ENCODE data around the gene GTPBP6. TPM values are rescaled to one million over a fixed set of nuclear protein-coding genes. Genes with fewer than 3 reads are reported as not detected.

The GTPBP6 gene
- total RNA-seq, 1 experiment from 2014 or later: 72.4 TPM

- H3K9me3 ChIP-seq: no peaks in the 10 kb centered on the region
- intact Hi-C loops (cut with micrococcal nuclease; ENCODE audit: unreplicated experiment): loop anchor here (5.0 kb wide), 1 partner anchor 1277 kb away; the partner anchor contains the start of gene AKAP17A
- ChIA-PET POLR2A (no interaction called here), CTCF (no interaction called here)
- no peaks in the 10 kb centered on the region for H3K4me1 ChIP-seq
- H3K36me3 Mint-ChIP-seq (ENCODE audit: insufficient read depth, unreplicated experiment): peaks cover 55% of the 10 kb centered on the region
- H3K27me3 ChIP-seq (replicated peaks; ENCODE audit: control insufficient read depth, insufficient read depth, low read length): no peaks in the 10 kb centered on the region
- TSS peak; percentile 16 for BruUV-seq (replicated peaks)
- no peaks in the 10 kb centered on the region for H3K4me1 Mint-ChIP-seq (ENCODE audit: low read depth, unreplicated experiment)
- no peaks in the 10 kb centered on the region for H3K9me3 Mint-ChIP-seq (ENCODE audit: unreplicated experiment)
- H3K27ac Mint-ChIP-seq (ENCODE audit: unreplicated experiment): no peak overlapping the region
- TF ChIP-seq CTCF (IDR thresholded peaks at IDR 0.05; ENCODE audit: insufficient read depth in 1 of 2, low read depth in 1 of 2, low read length in 1 of 2, severe bottlenecking in 1 of 2, unreplicated experiment in 1 of 2): no peak
- H3K27me3 Mint-ChIP-seq (ENCODE audit: insufficient read depth, unreplicated experiment): no peaks in the 10 kb centered on the region
- peaks cover 10% of the 10 kb centered on the region for H3K36me3 ChIP-seq (ENCODE audit: control insufficient read depth, insufficient read depth, low read length)
- no peak overlapping the region for H3K4me3 Mint-ChIP-seq (ENCODE audit: unreplicated experiment)
- DNase-seq: no peak
- H3K4me3 ChIP-seq (ENCODE audit: low read depth, low read length): no peak overlapping the region
Measured at GRCh38 chrX:314781-315595, 3.6 kb downstream of the GTPBP6 start.

GRCh38 chrX:314049-314448, 4.5 kb downstream of the GTPBP6 start:
- H3K36me3 ChIP-seq (ENCODE audit: control insufficient read depth, insufficient read depth, low read length): peaks cover 10% of the 10 kb centered on the region
- intact Hi-C loops (cut with micrococcal nuclease; ENCODE audit: unreplicated experiment): no loop called here
- ChIA-PET POLR2A (no interaction called here), CTCF (no interaction called here)
- no peaks in the 10 kb centered on the region for H3K9me3 Mint-ChIP-seq (ENCODE audit: unreplicated experiment)
- no peak for TF ChIP-seq CTCF (IDR thresholded peaks at IDR 0.05; ENCODE audit: insufficient read depth in 1 of 2, low read depth in 1 of 2, low read length in 1 of 2, severe bottlenecking in 1 of 2, unreplicated experiment in 1 of 2)
- no peaks in the 10 kb centered on the region for H3K27me3 Mint-ChIP-seq (ENCODE audit: insufficient read depth, unreplicated experiment)
- H3K4me1 ChIP-seq: no peaks in the 10 kb centered on the region
- no peaks in the 10 kb centered on the region for H3K4me1 Mint-ChIP-seq (ENCODE audit: low read depth, unreplicated experiment)
- peaks cover 62% of the 10 kb centered on the region for H3K36me3 Mint-ChIP-seq (ENCODE audit: insufficient read depth, unreplicated experiment)
- H3K4me3 Mint-ChIP-seq (ENCODE audit: unreplicated experiment): no peak overlapping the region
- no peak overlapping the region for H3K27ac Mint-ChIP-seq (ENCODE audit: unreplicated experiment)
- no peak for DNase-seq
- H3K4me3 ChIP-seq (ENCODE audit: low read depth, low read length): no peak overlapping the region
- BruUV-seq (replicated peaks): no TSS peak
- no peaks in the 10 kb centered on the region for H3K27me3 ChIP-seq (replicated peaks; ENCODE audit: control insufficient read depth, insufficient read depth, low read length)
- H3K9me3 ChIP-seq: no peaks in the 10 kb centered on the region

- POLR2A ChIA-PET: no interaction called here
- TF ChIP-seq CTCF (IDR thresholded peaks at IDR 0.05; ENCODE audit: insufficient read depth in 1 of 2, low read depth in 1 of 2, low read length in 1 of 2, severe bottlenecking in 1 of 2, unreplicated experiment in 1 of 2): no peak
- no peaks in the 10 kb centered on the region for H3K4me1 Mint-ChIP-seq (ENCODE audit: low read depth, unreplicated experiment)
- no peak overlapping the region for H3K27ac Mint-ChIP-seq (ENCODE audit: unreplicated experiment)
- no peaks in the 10 kb centered on the region for H3K27me3 Mint-ChIP-seq (ENCODE audit: insufficient read depth, unreplicated experiment)
- intact Hi-C loops (cut with micrococcal nuclease; ENCODE audit: unreplicated experiment): no loop called here
- H3K36me3 Mint-ChIP-seq (ENCODE audit: insufficient read depth, unreplicated experiment): peaks cover 62% of the 10 kb centered on the region
- no peak overlapping the region for H3K4me3 ChIP-seq (ENCODE audit: low read depth, low read length)
- H3K9me3 ChIP-seq: no peaks in the 10 kb centered on the region
- CTCF ChIA-PET: no interaction called here
- no peak overlapping the region for H3K4me3 Mint-ChIP-seq (ENCODE audit: unreplicated experiment)
- no peaks in the 10 kb centered on the region for H3K9me3 Mint-ChIP-seq (ENCODE audit: unreplicated experiment)
- no TSS peak for BruUV-seq (replicated peaks)
- H3K4me1 ChIP-seq: no peaks in the 10 kb centered on the region
- H3K27me3 ChIP-seq (replicated peaks; ENCODE audit: control insufficient read depth, insufficient read depth, low read length): no peaks in the 10 kb centered on the region
- DNase-seq: no peak
- H3K36me3 ChIP-seq (ENCODE audit: control insufficient read depth, insufficient read depth, low read length): peaks cover 10% of the 10 kb centered on the region
Measured at GRCh38 chrX:313546-313945, 5.0 kb downstream of the GTPBP6 start.

Data from Caco-2 (cell line).